GM21423 (cell line): Measurements from ENCODE around the gene LRRC74A.

ENCODE experiments used
- ATAC-seq: cut with Tn5 transposase; IDR thresholded peaks from one replicate; pipeline ENCODE4 v1.9.1; 2021; ENCODE audit warnings: mild to moderate bottlenecking, moderate library complexity; ENCODE audit not compliant: unreplicated experiment

The LRRC74A gene

DNA sequence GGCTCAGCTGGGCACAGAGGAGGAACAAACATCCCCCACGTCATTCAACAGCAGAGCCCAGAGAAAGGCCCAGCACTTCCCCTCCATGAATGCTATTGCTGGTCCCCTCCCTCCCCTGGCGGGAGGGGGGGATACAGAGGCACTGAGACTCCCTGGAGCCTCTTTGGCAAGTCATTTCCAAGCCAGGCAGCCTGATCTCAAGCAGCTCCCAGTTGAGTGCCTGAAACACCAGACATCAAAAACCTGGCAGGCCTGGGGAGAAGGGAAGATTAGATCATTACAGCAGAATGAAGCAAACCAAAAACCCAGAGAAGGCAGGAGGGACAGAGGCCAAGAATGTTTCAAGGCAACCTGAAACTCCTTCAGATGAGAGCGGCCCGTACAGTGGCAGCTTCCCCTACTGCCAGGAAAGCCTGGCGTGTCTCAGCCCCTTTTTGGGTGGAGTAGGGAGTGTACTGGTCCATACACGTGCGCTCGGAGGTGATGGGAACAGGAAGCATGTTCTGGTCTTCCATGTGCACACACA lies 92.1 kb downstream of the LRRC74A start:
- ATAC-seq = no peak

GRCh38 chr14:76918782-76919394 lies 92.7 kb downstream of the LRRC74A start:
- no peak for ATAC-seq
